GM21723 (cell line): Measurements from ENCODE around the gene PPP1R27.

ENCODE experiments used
- ATAC-seq: cut with Tn5 transposase; IDR thresholded peaks from one replicate; pipeline ENCODE4 v1.9.1; 2021; ENCODE audit warnings: mild to moderate bottlenecking, moderate library complexity; ENCODE audit not compliant: unreplicated experiment

Gene PPP1R27

DNA sequence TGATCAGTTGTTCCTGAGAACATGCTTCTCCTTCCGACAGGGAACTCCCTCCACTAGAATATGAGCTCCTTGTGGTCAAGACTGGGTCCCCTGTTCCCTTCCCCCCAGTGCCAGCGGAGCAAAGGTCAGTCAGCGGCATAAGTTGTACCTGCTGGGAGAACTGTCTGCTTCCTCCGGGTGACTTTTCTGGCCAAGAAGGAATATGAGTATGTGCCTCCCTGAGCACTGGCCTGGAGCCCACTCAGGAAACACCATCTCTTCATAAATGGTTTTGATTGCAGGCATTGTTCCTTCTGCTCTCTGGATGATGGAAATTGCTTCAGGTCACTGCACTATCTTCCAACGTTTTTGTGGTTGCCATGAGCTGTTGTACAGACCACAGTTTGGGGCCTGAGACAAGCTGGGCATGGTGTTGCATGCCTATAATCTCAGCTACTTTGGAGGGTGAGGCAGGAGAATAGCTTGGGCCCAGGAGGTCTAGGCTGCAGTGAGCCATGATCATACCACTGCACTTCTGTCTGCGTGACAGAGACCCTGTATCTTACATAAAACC is 28.3 kb upstream of the PPP1R27 start:
- ATAC-seq = no peak

DNA sequence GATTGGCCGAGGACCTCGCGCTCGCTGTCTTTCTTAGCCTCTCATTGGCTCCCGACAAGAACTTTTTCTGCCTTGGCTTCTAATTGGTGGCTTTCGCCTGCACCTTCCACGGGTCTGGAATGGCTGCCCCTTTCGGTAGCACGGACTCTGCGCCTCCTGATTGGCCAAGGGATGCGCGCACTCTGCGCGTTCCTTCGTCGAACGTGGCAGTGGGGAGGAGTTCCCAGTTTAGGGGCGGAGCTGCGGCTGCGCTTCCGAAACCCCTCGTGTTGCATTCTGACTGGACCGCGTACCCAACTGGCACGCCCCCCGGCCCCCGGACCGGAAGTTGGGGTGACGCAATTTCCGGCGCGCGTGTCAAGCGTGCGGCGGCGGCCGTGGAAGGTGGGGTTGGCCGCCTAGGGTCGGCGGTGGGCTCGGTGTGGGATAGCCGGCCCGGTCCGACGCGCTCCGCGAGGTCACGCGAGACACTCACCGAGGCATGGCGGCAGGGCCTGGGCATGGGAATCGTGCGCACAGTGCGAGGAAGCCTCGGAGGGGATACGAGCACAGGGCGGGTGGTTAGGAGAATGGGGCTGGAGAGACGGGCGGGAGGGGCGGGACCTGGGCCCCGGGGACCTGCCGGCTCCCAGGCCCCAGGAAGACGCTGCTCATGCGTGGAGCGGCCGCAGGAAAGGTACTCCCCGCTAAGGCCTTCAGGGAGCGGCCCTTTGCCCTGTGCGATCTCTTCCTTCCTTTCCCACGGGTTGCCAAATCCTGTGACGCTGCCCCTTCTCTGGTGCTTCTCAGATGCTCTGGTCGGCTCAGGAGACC is 26.1 kb upstream of the PPP1R27 start:
- peak; percentile 74 for ATAC-seq

DNA sequence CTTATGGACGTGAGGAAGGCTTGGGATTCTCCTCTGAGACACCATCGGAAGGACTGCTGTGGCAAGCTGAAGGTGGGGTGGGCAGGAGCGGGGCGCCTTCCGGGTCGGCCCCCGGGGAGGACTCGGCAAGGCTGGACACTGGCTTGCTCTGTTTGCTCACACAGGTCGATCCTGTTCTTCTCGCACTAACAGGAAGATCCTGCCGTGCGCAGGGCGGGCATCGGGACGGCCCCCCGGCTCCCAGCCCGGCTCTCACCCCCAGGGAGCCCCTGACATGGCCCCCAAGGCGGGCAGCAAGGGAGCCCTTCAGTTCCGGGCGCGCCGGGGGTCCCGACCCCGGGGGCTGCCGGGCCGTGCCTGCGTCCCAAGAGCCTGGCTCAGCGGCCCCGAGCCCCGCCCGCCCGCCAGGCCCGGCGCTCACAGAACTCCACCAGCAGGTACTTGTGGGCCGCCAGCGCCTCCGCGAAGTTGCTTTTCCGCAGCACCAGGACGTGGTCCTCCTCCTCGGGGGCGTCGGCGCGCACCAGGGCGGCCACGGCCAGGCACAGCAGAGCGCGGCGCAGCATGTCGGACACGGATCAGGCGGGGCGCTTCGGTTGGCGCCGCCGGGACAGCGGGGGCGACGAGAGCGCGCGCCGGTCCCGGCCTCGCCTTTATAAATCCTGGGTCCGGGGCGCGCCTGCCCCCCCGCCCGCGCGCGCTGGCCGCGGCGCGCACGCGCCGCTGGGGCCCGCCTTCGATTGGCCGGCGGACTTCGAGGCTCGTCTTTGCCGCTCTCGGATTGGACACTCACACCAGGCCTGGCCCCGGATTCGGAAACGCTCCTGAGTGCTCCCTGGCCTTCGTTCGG is 25.3 kb upstream of the PPP1R27 start, which contains the start of gene P4HB:
P4HB (minus strand) TSS at position 630 of the 850 bp plus-strand sequence; CDS start at position 566, 64 bp downstream.
- peak; percentile 1 for ATAC-seq

DNA sequence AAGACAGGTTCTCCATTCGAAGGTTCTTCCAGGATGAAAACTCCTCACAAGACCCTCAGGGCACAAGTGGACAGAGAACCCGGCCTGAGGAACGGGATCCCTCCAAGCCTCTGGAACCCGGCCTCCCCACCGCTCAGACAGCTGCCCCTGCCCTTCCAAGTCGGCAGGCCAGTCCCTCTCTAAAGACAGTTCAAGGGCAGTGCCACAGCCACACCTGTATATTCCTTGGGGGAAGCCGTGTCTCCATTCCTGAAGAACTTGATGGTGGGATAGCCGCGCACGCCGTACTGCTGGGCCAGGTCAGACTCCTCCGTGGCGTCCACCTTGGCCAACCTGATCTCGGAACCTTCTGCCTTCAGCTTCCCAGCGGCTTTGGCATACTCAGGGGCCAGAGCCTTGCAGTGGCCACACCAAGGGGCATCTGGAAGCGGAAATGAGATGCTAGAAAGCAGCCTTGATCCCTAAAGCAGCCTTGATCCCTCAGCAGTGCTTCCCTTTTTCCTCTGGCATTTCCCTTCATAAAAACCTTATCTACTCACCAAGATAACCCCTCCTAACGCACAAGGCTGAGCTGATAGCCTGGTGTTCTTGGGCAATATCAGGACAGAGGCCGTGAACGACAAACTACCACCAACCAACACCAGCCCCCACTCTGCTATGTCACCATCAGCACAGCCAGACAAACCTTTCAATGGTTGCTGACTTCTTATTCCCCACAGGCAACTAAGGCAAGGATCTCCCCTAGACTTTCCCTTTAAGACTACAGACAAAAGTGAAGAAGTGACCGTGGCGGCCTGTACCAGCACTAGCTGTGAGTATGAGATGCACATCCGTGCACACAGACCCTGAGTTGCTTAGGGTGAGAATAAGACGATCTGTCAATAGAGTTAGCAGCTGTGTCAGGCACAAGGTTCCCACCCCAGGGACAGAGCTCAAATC is 24.4 kb upstream of the PPP1R27 start:
- no peak for ATAC-seq

DNA sequence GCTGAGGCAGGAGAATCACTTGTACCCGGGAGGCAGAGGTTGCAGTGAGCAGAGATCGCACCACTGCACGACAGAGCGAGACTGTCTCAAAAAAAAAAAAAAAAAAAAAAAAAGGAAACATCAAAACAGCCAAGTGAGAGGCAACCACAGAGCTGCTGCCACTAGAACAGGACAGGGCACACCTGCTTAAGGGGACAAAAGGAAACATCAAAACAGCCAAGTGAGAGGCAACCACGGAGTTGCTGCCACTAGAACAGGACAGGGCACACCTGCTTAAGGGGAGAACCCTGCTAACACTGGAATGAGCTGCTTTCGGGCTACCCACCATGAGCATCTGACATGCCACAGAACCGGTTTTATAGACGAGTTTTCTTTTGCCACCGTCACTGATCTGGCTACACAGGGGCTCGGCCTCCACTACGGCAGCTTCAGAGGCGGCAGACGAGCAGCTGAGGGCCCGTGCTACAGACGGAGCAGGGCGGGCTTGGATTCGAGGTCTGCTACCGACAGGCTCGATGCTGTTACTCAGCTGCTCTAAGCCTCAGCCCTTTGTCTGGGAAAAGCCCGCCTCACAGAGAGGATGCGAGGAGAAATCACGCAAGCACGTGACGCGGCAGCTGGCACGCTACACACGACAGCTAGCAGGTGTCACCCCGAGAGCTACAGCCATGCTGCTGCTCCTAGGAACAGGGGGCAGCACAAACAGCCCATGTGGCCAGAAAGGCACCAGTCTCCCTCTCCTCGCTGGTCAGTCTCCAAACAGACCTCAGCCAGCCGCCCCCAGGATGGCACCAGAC is 23.5 kb upstream of the PPP1R27 start:
- ATAC-seq = no peak

DNA sequence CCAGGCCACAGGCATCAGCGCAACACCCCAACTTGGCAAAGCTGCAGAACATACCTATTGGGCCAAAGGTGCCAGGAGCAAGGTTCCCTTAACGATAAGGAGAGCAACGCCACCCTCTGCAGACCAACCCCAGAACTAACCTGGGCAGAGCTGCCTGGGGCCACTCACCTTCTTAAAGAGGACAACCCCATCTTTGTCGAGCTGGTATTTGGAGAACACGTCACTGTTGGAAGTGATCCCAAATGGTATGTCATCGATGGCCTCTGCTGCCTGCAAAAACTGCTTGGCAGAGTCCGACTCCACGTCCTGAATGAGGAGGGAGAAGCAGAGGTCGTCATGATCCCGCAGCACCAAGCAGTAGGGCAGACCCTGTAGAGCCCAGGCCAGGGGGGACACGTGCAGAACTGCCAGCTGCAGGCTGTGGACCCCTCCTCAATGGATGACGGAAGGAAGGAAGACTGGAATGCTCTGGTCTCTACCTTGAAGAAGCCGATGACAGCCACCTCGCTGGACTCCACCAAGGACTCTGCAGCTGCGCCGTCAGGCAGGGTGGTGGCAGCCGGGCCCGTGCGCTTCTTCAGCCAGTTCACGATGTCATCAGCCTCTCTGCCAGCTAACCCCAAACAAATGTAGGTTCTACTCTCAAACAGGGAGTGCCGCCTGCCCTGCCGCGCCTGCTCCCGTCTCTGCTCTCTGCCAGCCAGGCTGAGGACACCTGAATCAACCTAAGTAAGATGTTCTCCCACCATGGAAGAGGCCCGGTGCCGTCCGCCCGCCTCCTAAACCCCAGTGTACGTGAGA is 20.3 kb upstream of the PPP1R27 start:
- no peak for ATAC-seq

DNA sequence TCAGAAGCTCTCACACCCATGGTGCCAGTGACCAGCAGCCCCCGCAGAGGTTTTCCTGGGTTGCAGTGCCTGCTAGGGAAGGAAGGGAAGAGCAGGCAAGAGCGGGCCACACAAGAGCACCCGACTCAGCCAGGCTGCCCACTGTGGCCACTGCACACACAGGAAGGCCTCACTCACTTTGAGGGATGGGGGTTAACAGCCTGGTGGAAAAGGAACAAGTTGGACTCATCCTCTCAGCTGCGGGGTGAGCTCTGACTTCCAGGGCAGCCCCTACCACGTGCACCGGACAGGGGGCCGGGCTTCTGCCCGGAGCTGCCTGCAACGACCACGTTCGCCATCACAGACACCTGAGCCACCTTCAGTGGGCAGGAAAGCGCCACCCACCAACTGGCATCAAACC is 17.4 kb upstream of the PPP1R27 start:
- ATAC-seq = no peak

DNA sequence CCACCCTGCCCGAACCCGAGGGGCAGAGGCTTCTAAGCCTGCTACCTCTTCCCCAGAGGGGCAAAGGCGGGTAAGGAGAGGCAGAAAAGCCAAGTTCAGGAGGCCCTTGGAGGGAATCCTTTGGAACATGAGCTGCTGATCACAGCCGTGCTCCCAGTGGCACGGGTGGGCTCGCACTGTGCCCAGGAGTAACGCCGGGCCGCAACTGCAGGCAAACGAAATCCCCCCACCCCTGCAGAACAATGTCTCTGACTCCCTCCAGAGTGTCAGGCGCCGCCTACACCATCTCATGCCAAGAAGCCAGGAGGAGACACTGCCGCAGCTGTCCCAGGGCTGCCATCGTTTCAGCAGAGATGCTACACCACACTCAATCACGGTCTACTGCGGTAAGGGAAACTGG is 16.6 kb upstream of the PPP1R27 start:
- no peak for ATAC-seq

DNA sequence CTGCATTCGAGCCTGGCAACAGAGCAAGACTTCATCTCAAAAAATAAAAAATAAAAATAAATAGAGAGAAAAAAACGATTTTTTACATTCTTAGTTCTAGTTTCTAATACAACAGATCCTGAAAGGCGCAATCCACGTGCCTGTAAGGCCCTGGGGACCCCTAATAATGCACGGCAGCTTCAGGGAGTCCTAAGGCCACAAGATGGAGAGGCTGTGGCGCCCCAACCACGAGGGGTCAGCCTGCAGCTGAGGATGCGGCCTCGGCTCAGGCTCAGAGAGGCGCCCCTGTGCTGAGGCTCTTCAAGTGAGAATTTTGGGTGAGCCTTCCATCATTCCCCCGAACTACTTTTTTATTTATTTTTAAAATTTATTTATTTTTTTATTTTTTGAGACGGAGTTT is 14.6 kb upstream of the PPP1R27 start:
- no peak for ATAC-seq

DNA sequence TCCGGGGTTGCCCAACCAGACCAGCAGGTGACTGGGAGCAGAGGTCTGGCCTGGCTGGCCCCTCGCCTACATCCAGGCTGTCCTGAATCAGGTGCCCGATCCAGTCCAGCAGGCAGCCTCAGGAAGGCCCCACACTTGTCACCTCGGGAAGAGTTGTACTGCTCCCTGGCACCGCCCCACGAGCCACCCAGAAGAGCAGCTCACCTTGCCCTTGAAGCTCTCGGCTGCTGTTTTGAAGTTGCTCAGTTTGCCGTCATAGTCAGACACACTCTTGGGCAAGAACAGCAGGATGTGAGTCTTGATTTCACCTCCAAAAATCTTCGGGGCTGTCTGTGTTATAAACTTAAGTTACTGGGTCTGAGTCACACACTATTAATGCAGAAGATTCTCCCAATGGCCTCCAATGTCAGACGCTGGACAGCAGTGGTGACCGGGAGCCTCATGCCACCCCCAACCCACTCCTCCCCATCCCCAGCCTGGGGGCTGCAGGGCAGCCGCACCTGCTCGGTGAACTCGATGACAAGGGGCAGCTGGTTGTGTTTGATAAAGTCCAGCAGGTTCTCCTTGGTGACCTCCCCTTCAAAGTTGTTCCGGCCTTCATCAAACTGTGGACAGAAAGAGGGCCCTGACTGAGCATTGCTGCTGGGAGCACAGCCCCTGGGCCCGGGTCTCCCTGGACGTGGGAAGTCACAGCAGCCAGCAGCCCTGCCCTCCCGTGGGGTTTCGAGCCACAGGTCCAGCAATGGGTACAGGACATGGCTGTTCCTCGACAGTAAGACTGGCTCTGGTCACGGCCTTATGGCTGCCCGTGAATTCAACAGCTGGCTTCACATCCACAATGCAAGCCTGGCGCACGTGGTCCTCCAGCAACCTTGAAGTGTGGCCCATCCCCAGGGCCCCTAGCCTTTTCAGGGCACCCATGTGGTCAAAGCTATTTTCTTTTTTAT is 12.2 kb upstream of the PPP1R27 start:
- no peak for ATAC-seq

DNA sequence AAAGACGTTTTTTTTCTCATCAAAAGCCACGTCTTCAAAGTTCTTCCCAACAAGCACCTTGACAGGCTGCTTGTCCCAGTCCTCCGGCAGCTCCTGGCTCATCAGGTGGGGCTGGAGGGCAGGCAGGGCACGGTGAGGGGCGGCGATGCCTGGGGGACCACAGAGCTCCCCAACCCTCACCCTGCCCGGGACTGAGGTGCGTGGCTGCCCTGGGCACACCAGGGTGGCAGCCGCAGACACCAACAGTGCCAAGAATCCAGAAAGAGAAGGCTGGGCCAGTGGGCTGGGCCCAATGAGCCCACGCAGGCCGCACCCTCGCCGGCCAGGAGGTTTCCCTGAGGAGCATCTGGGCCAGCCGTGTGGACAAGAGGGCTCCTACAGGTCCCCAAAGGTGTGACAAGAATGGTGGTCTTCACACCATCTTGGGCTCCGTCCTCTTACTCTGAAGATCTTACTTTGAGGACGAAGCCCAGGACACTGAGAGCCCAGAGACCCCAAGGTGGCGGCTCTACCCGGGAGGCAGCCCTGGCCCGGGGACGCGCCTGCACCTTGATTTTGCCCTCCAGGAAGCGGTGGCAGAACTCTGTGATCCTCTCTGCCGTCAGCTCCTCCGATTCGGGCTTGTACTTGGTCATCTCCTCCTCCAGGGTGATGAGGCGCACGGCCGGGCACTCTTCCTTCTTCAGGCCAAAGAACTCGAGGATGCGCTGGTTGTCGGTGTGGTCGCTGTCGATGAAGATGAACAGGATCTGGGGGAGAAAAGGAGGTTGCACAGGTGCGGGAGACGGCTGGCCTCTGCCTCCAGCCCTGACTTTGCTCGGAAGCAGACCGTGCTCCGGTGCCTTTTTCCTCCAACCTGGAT is 11.3 kb upstream of the PPP1R27 start:
- ATAC-seq = no peak

DNA sequence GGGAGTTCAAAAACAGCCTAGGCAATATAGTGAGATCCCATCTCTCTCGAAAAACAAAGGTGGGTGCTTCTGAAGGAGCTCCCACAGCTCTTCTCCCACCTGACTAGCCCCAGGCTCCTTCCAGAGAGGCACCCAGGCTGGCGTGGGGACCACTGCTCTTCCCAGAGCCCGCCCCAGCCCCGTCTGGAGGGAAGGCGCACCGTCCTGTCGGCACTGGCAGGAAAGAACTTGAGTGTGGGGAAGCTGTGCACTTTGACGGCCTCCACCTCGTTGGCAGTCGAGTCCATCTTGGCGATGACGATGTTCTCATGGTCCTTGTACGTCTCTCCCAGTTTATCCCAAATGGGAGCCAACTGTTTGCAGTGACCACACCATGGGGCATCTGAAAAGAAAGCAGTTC is 10.5 kb upstream of the PPP1R27 start:
- ATAC-seq = no peak

DNA sequence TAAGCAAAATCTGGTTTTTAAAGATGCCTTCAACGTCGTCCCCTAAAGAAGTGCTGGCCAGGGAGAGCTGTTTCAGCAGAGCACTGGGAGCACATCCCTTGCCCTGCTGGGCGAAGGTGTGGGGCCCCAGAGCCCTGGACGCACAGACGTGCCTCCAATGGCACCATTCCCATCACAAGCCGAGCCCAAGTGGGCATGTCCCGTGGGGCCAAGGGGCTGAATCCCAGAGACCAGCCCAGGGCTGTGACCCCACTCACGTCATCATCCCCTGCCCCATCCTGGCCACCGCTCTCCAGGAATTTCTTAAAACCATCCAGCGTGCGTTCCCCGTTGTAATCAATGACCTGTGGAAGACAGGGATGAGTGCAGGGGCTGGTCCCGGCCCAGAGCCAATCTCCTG is 10.0 kb upstream of the PPP1R27 start:
- no peak for ATAC-seq

DNA sequence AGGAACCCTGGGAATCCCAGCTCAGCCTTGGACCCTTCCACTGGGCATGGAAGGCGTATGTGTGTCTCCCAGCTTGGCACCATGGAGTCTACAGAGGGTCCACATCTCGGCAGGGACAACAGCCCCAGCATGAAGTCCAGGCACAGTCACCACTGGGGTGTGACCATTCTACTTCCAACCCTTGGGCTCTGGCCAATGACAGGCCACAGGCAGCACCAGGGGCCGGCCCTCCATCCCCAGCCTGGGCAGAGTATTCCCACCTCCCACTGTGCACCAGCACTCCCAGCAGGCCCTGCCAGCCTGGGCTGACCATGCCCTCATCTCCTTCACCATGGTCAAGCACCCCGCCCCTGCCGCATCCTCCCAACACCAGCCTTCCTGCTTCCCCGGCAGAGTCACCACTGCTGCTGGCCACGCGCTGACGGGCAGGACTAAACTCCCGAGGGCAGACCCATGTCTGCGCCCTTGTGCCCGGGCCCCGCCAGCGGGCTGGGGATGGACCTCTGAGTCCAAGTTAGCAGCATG is 9.5 kb upstream of the PPP1R27 start:
- no peak for ATAC-seq

DNA sequence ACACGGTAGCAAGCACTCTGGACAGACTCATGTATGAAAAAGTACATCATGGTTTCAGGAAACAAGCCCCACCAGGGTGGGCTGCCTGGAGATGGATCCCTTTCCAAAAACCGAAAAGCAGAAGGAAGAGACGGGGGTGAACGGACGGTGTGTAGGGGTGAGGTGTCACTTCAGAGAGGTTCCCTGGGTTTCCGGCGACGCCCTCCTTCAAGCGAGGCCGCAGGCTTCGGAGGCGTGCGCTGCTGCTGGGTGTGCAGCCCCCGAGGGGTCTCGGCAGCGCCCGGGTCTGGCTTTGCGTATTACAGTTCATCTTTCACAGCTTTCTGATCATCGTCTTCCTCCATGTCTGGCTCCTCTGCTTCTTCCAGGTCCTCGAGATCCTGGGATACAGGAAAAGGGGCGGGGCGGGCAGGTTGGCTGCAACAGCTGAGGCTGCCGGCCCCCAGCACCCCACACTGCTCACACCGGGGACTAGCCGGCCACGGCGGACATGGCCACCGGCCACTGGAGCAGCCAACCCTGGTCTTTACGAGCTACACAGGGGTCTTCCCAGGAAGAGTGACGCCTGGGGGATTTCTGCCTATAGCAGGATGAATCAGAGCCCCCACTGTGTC is 9.0 kb upstream of the PPP1R27 start:
- no peak for ATAC-seq
